Measurements from ENCODE around the gene MAP3K5.
"Not testable (repeated sequence)": the region's sequence is repeated elsewhere in the genome, so short reads cannot be mapped to it uniquely, and the experiment has no call there.

Gene MAP3K5

GRCh38 chr6:136772685-136773472, 19.4 kb downstream of the MAP3K5 start:
- no peak for DNase-seq

- DNase-seq: no peak
Observed at GRCh38 chr6:136771306-136771705, 21.0 kb downstream of the MAP3K5 start.

- no peak for DNase-seq
Observed at GRCh38 chr6:136769759-136770158, 22.5 kb downstream of the MAP3K5 start.

GRCh38 chr6:136769124-136769523, 23.2 kb downstream of the MAP3K5 start:
- DNase-seq: no peak

GRCh38 chr6:136767570-136768309, 24.5 kb downstream of the MAP3K5 start:
- DNase-seq: no peak

- DNase-seq: no peak
Observed at GRCh38 chr6:136767103-136767502, 25.2 kb downstream of the MAP3K5 start.

- no peak for DNase-seq
Observed at GRCh38 chr6:136766274-136766673, 26.0 kb downstream of the MAP3K5 start.

GRCh38 chr6:136764517-136764993, 27.7 kb downstream of the MAP3K5 start:
- no peak for DNase-seq

- DNase-seq: no peak
Observed at GRCh38 chr6:136763716-136764516, 28.4 kb downstream of the MAP3K5 start.

GRCh38 chr6:136763255-136763654, 29.0 kb downstream of the MAP3K5 start:
- no peak for DNase-seq

- DNase-seq: no peak
Observed at GRCh38 chr6:136762022-136762975, 30.0 kb downstream of the MAP3K5 start.

GRCh38 chr6:136761227-136761922, 30.9 kb downstream of the MAP3K5 start:
- DNase-seq: no peak

- not testable (repeated sequence) for DNase-seq
Observed at GRCh38 chr6:136760781-136761180, 31.5 kb downstream of the MAP3K5 start.

GRCh38 chr6:136757150-136757549, 35.1 kb downstream of the MAP3K5 start:
- DNase-seq: no peak

- no peak for DNase-seq
Observed at GRCh38 chr6:136754820-136755219, 37.5 kb downstream of the MAP3K5 start.

- peak; percentile 37 for DNase-seq
Observed at GRCh38 chr6:136753624-136754023, 38.7 kb downstream of the MAP3K5 start.

- no peak for DNase-seq
Observed at GRCh38 chr6:136752554-136752953, 39.7 kb downstream of the MAP3K5 start.

GRCh38 chr6:136751991-136752390, 40.3 kb downstream of the MAP3K5 start:
- DNase-seq: no peak

- no peak for DNase-seq
Observed at GRCh38 chr6:136751522-136751956, 40.7 kb downstream of the MAP3K5 start.

- no peak for DNase-seq
Observed at GRCh38 chr6:136750696-136751521, 41.4 kb downstream of the MAP3K5 start.
